Neural progenitor cell (in vitro differentiated cells): ENCODE measurements around the gene FZD10. TPM values are rescaled to one million over a fixed set of nuclear protein-coding genes. Genes with fewer than 3 reads are reported as not detected.

ENCODE experiments used
- DNase-seq: peaks from one replicate; pipeline ENCODE4 v3.0.0-alpha.2; 2016; ENCODE audit warnings: low spot score
- H2AFZ ChIP-seq: fragments of 200-600 bp; sonication (generic); replicated peaks from 2 replicates; pipeline ENCODE4 v1.6.1; 2016; ENCODE audit warnings: antibody characterized with exemption
- H3F3A ChIP-seq: fragments of 200-600 bp; sonication (generic); 2 replicates; pipeline ENCODE4 v1.6.1; 2016; ENCODE audit warnings: antibody characterized with exemption, low read depth
- H3K27ac ChIP-seq: fragments of 200-600 bp; sonication (generic); 2 replicates; pipeline ENCODE4 v1.5.1; 2016; ENCODE audit warnings: mild to moderate bottlenecking
- H3K27me3 ChIP-seq: fragments of 200-600 bp; sonication (generic); 2 replicates; pipeline ENCODE4 v1.6.1; 2016; ENCODE audit warnings: mild to moderate bottlenecking, moderate library complexity
- H3K36me3 ChIP-seq: fragments of 200-600 bp; sonication (generic); 2 replicates; pipeline ENCODE4 v1.5.1; 2016
- H3K4me1 ChIP-seq: fragments of 200-600 bp; sonication (generic); 2 replicates; pipeline ENCODE4 v1.6.1; 2016; ENCODE audit warnings: mixed run types
- H3K4me2 ChIP-seq: fragments of 200-600 bp; sonication (generic); 2 replicates; pipeline ENCODE4 v1.6.1; 2016
- H3K4me3 ChIP-seq: fragments of 200-600 bp; sonication (generic); 2 replicates; pipeline ENCODE4 v1.5.1; 2016
- H3K79me2 ChIP-seq: fragments of 200-600 bp; sonication (generic); 2 replicates; pipeline ENCODE4 v1.6.1; 2016; ENCODE audit warnings: low read depth
- H3K9ac ChIP-seq: fragments of 200-600 bp; sonication (generic); 2 replicates; pipeline ENCODE4 v1.6.1; 2016
- H3K9me3 ChIP-seq: fragments of 200-600 bp; sonication (generic); 2 replicates; pipeline ENCODE4 v1.5.1; 2016; ENCODE audit warnings: low read depth
- H4K20me1 ChIP-seq: fragments of 200-600 bp; sonication (generic); 2 replicates; pipeline ENCODE4 v1.6.1; 2016; ENCODE audit warnings: low read depth
- H3K27ac Mint-ChIP-seq: 3 replicates; pipeline ENCODE4 v1.8.0; 2021; ENCODE audit warnings: mixed read lengths
- H3K27me3 Mint-ChIP-seq: 2 replicates; pipeline ENCODE4 v1.8.0; 2022; ENCODE audit warnings: low read depth, mild to moderate bottlenecking, inconsistent platforms, moderate library complexity, mixed read lengths; ENCODE audit not compliant: insufficient read depth
- H3K36me3 Mint-ChIP-seq: 3 replicates; pipeline ENCODE4 v1.8.0; 2021; ENCODE audit warnings: mixed read lengths
- H3K4me1 Mint-ChIP-seq: 3 replicates; pipeline ENCODE4 v1.8.0; 2021; ENCODE audit warnings: mixed read lengths
- H3K4me3 Mint-ChIP-seq: 3 replicates; pipeline ENCODE4 v1.8.0; 2021; ENCODE audit warnings: mild to moderate bottlenecking, moderate library complexity, mixed read lengths
- H3K9me3 Mint-ChIP-seq: 3 replicates; pipeline ENCODE4 v1.8.0; 2020; ENCODE audit warnings: mixed read lengths
- CTCF ChIP-seq: fragments of 200-600 bp; sonication (generic); IDR thresholded peaks from 2 replicates; pipeline ENCODE4 v1.5.1; 2017; ENCODE audit warnings: antibody characterized with exemption, mild to moderate bottlenecking
- EZH2 ChIP-seq: fragments of 200-600 bp; sonication (generic); IDR thresholded peaks from 2 replicates; pipeline ENCODE4 v1.6.1; 2017; ENCODE audit warnings: antibody characterized with exemption, mild to moderate bottlenecking, moderate library complexity
- EZH2phosphoT487 ChIP-seq: fragments of 200-600 bp; sonication (generic); IDR thresholded peaks from 2 replicates; pipeline ENCODE4 v1.6.1; 2017; ENCODE audit warnings: antibody characterized with exemption
- total RNA-seq: library from RNA; depleted of rRNA; stranded (reverse); fragments of >200 nt; gene quantifications from 2 replicates; pipeline ENCODE4 v1.2.3, GENCODE V29; 2015; ENCODE audit warnings: low replicate concordance

The FZD10 gene
- total RNA-seq, 1 donor from 2014 or later, result 0.11 TPM

DNA sequence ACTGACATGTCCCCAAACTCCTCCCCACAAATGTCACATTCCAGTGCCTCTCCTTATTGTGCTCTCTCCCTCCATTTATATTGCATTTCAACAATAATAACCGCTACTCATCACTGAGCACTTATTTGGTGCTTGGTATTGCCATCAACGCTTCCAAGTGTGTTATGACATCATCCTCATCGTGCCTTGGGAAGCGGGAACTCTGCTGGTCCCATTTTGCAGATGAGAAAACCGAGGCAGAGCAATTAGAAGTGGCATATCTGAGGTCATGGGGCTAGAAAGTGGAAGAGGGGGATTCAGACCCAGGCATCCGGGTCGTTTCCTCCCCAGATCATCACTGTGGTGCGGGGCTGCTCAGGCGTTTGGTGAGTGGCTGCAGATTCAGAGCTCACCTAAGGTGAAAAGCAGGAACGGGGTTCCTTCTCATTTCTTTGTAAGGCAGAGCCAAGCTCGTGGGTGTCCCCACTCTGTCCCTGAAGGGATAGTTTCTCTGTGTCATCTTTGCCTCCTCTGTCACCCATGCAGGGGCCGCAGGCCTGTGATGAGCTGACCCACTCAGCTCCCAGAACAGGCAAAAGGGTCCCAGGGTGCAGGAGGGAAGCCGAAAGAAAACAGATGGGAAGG lies 5.5 kb upstream of the FZD10 start:
- Histone ChIP-seq H3K9ac (no peak overlapping the region), H3K79me2 (no peaks in the 10 kb centered on the region), H3K4me2 (no peak overlapping the region), H2AFZ (no peak overlapping the region), H3K27ac (no peak overlapping the region), H3K9me3 (no peaks in the 10 kb centered on the region), H3K4me3 (no peak overlapping the region), H3K27me3 (peaks cover 100% of the 10 kb centered on the region), H4K20me1 (peaks cover 67% of the 10 kb centered on the region), H3F3A (peaks cover 24% of the 10 kb centered on the region), H3K4me1 (peaks cover 11% of the 10 kb centered on the region), H3K36me3 (no peaks in the 10 kb centered on the region)
- peaks cover 33% of the 10 kb centered on the region for H3K27me3 Mint-ChIP-seq
- TF ChIP-seq EZH2 (peak; percentile 26), EZH2phosphoT487 (no peak)
- no peak for DNase-seq
- H3K9me3 Mint-ChIP-seq, result no peaks in the 10 kb centered on the region
- H3K27ac Mint-ChIP-seq, result peak overlapping the region; percentile 87
- H3K4me1 Mint-ChIP-seq, result peaks cover 31% of the 10 kb centered on the region
- H3K36me3 Mint-ChIP-seq, result peaks cover 15% of the 10 kb centered on the region
- peak overlapping the region; percentile 49 for H3K4me3 Mint-ChIP-seq

- peaks cover 15% of the 10 kb centered on the region for H3K4me1 ChIP-seq
- no peak overlapping the region for H3K4me2 ChIP-seq
These were observed 4.1 kb upstream of the FZD10 start for GRCh38 chr12:130157998-130158753.

GRCh38 chr12:130158754-130159059 lies 3.6 kb upstream of the FZD10 start:
- H3F3A ChIP-seq, result peaks cover 30% of the 10 kb centered on the region
- TF ChIP-seq CTCF (no peak), EZH2phosphoT487 (no peak), EZH2 (peak; percentile 25)
- no peak overlapping the region for H3K4me2 ChIP-seq
- H3K36me3 Mint-ChIP-seq, result peaks cover 16% of the 10 kb centered on the region
- H3K4me3 ChIP-seq, result no peak overlapping the region
- H3K4me3 Mint-ChIP-seq, result no peak overlapping the region
- H3K27me3 ChIP-seq, result peaks cover 100% of the 10 kb centered on the region
- H3K9me3 Mint-ChIP-seq, result peaks cover 4% of the 10 kb centered on the region
- no peak overlapping the region for H2AFZ ChIP-seq
- H4K20me1 ChIP-seq, result peaks cover 78% of the 10 kb centered on the region
- peaks cover 33% of the 10 kb centered on the region for H3K27me3 Mint-ChIP-seq
- H3K4me1 ChIP-seq, result peaks cover 16% of the 10 kb centered on the region
- no peak overlapping the region for H3K9ac ChIP-seq
- peak; percentile 29 for DNase-seq
- no peak overlapping the region for H3K27ac Mint-ChIP-seq
- no peak overlapping the region for H3K27ac ChIP-seq
- H3K36me3 ChIP-seq, result no peaks in the 10 kb centered on the region
- no peaks in the 10 kb centered on the region for H3K79me2 ChIP-seq
- H3K9me3 ChIP-seq, result no peaks in the 10 kb centered on the region
- H3K4me1 Mint-ChIP-seq, result peaks cover 32% of the 10 kb centered on the region

More at GRCh38 chr12:130157998-130158753, 4.1 kb upstream of the FZD10 start:
- peak; percentile 82 for DNase-seq
- peaks cover 30% of the 10 kb centered on the region for H3F3A ChIP-seq
- H3K4me1 Mint-ChIP-seq, result peaks cover 32% of the 10 kb centered on the region
- no peak overlapping the region for H3K27ac ChIP-seq
- peaks cover 100% of the 10 kb centered on the region for H3K27me3 ChIP-seq
- no peak overlapping the region for H2AFZ ChIP-seq
- no peaks in the 10 kb centered on the region for H3K36me3 ChIP-seq
- H3K9ac ChIP-seq, result no peak overlapping the region
- TF ChIP-seq EZH2phosphoT487 (peak; percentile 97), CTCF (no peak)
- peaks cover 32% of the 10 kb centered on the region for H3K27me3 Mint-ChIP-seq
- no peak overlapping the region for H3K4me3 Mint-ChIP-seq
- H3K27ac Mint-ChIP-seq, result no peak overlapping the region
- no peak overlapping the region for H3K4me3 ChIP-seq
- H4K20me1 ChIP-seq, result peaks cover 73% of the 10 kb centered on the region
- H3K36me3 Mint-ChIP-seq, result peaks cover 14% of the 10 kb centered on the region
- peaks cover 2% of the 10 kb centered on the region for H3K9me3 Mint-ChIP-seq
- H3K9me3 ChIP-seq, result no peaks in the 10 kb centered on the region
- H3K79me2 ChIP-seq, result no peaks in the 10 kb centered on the region

DNA sequence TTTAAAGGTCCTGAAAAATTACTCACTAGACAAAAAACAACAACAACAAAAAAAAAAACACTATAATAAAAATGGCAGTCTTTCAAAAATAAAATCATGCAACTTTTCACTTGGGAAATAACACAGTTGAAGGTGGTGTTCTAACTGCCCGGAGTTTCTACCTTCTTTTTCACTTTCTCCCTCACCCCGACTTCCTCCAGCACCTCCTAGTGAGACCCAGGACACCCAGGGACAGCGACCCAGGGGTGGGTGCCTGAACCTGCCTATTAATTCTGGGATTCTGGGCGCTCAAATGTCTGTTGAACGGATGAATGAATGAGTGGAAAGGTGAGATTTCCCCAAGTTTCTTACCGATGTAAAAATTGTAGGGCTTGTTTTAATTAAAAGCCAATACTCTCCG lies 2.0 kb upstream of the FZD10 start:
- Mint-ChIP-seq H3K36me3 (peaks cover 16% of the 10 kb centered on the region), H3K4me1 (peaks cover 36% of the 10 kb centered on the region), H3K27me3 (peaks cover 37% of the 10 kb centered on the region), H3K9me3 (peaks cover 4% of the 10 kb centered on the region), H3K4me3 (no peak overlapping the region), H3K27ac (no peak overlapping the region)
- Histone ChIP-seq H3K27me3 (peaks cover 100% of the 10 kb centered on the region), H3K79me2 (no peaks in the 10 kb centered on the region), H2AFZ (no peak overlapping the region), H3K4me3 (peak overlapping the region; percentile 67), H4K20me1 (peaks cover 87% of the 10 kb centered on the region), H3K36me3 (no peaks in the 10 kb centered on the region), H3K4me1 (peaks cover 26% of the 10 kb centered on the region), H3K27ac (no peak overlapping the region), H3K9ac (no peak overlapping the region), H3F3A (peaks cover 43% of the 10 kb centered on the region), H3K9me3 (no peaks in the 10 kb centered on the region), H3K4me2 (peak overlapping the region; percentile 96)
- TF ChIP-seq EZH2 (peak; percentile 84), CTCF (no peak), EZH2phosphoT487 (no peak)
- no peak for DNase-seq
